ENCODE data around the gene MAP4K5. TPM values are rescaled to one million over a fixed set of nuclear protein-coding genes. Genes with fewer than 3 reads are reported as not detected.

Gene MAP4K5
- total RNA-seq, 1 experiment from 2014 or later = 33.1 TPM

GRCh38 chr14:50398189-50398580 lies 134.2 kb downstream of the MAP4K5 start:
- CTCF ChIA-PET = no interaction called here
- BruUV-seq (replicated peaks) = no TSS peak
- no peak for DNase-seq (ENCODE audit: low read depth, low spot score)
- H3K27ac ChIP-seq (ENCODE audit: low read length) = peak overlapping the region; percentile 81; the same call in 1 of the 2 replicates
- no peak for ATAC-seq
- H3K9me3 ChIP-seq (ENCODE audit: control insufficient read depth, insufficient read depth, low read depth, low read length) = no peaks in the 10 kb centered on the region
- intact Hi-C loops (cut with micrococcal nuclease; ENCODE audit: unreplicated experiment) = loop anchor here (5.0 kb wide), 1 partner anchor 134 kb away; the partner anchor contains the start of gene MAP4K5
- in situ Hi-C loops (cut with HindIII; ENCODE audit: low pct_unique_long_range_greater_than_20kb, low sequenced_read_pairs) = no loop called here
- no peak overlapping the region for H3K4me3 ChIP-seq (ENCODE audit: low read depth in 2 of 2, low read length in 2 of 2)
- no peaks in the 10 kb centered on the region for H3K36me3 ChIP-seq (ENCODE audit: control insufficient read depth, insufficient read depth, low read length)
- H3K27me3 ChIP-seq (ENCODE audit: control insufficient read depth, insufficient read depth, low read length) = no peaks in the 10 kb centered on the region
- POLR2A ChIA-PET = interaction anchor here (0.7 kb wide), 1 partner anchor 1160 kb away, joined by 3 read pairs; no protein-coding TSS in a partner anchor
- peaks cover 19% of the 10 kb centered on the region for H3K4me1 ChIP-seq (ENCODE audit: control insufficient read depth, insufficient read depth, low read length)
- TF ChIP-seq, protein P1, sequence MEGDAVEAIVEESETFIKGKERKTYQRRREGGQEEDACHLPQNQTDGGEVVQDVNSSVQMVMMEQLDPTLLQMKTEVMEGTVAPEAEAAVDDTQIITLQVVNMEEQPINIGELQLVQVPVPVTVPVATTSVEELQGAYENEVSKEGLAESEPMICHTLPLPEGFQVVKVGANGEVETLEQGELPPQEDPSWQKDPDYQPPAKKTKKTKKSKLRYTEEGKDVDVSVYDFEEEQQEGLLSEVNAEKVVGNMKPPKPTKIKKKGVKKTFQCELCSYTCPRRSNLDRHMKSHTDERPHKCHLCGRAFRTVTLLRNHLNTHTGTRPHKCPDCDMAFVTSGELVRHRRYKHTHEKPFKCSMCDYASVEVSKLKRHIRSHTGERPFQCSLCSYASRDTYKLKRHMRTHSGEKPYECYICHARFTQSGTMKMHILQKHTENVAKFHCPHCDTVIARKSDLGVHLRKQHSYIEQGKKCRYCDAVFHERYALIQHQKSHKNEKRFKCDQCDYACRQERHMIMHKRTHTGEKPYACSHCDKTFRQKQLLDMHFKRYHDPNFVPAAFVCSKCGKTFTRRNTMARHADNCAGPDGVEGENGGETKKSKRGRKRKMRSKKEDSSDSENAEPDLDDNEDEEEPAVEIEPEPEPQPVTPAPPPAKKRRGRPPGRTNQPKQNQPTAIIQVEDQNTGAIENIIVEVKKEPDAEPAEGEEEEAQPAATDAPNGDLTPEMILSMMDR (IDR thresholded peaks at IDR 0.05) = no peak

DNA sequence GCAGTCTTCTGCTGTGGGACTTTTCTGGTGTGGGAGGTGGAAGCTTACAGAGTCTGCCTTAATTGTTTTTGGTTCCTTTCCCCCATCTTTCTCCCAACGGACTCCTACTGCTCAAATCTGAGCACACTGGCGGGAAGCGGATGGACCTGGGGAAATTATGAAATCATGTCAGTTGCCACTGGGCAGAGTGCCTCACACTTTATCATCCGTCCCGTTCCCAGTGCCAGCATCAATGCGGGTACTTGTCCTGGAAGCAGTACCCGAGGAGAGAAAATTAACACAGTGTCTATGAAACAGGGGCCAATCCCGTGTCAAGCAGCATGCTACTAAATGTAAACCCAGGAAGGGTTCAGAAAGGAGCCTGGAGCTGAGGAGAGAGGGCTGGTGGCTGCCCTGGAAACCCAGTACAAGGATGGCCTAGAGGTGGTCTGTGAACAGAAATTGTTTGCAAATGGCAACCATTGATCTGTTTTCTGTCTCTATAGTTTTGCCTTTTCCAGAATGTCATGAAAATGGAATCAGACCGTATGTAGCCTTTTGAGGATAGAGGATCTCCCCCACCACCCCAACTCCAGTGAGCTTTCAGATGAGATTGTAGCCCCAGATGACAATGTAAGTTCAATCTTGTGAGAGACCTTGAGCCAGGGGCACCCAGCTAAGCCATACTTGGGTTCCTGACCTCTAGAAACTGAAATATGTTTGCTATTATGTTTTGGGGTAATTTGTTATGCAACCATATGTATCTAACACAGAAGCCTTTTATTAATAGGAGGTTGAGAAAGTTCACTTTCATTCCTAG lies 134.8 kb downstream of the MAP4K5 start:
- intact Hi-C loops (cut with micrococcal nuclease; ENCODE audit: unreplicated experiment) = loop anchor here (5.0 kb wide), 1 partner anchor 135 kb away; the partner anchor contains the start of gene MAP4K5
- H3K9me3 ChIP-seq (ENCODE audit: control insufficient read depth, insufficient read depth, low read depth, low read length) = no peaks in the 10 kb centered on the region
- H3K4me3 ChIP-seq (ENCODE audit: low read depth in 2 of 2, low read length in 2 of 2) = peak overlapping the region; percentile 68 to 93
- in situ Hi-C loops (cut with HindIII; ENCODE audit: low pct_unique_long_range_greater_than_20kb, low sequenced_read_pairs) = no loop called here
- no peaks in the 10 kb centered on the region for H3K36me3 ChIP-seq (ENCODE audit: control insufficient read depth, insufficient read depth, low read length)
- BruUV-seq (replicated peaks) = no TSS peak
- H3K4me1 ChIP-seq (ENCODE audit: control insufficient read depth, insufficient read depth, low read length) = peaks cover 19% of the 10 kb centered on the region
- POLR2A ChIA-PET = interaction anchor here (0.7 kb wide), 1 partner anchor 1160 kb away, joined by 3 read pairs; no protein-coding TSS in a partner anchor
- H3K27me3 ChIP-seq (ENCODE audit: control insufficient read depth, insufficient read depth, low read length) = no peaks in the 10 kb centered on the region
- CTCF ChIA-PET = interaction anchor here (0.6 kb wide), 1 partner anchor 1259 kb away, joined by 4 read pairs; no protein-coding TSS in a partner anchor
- ATAC-seq (peak; percentile 57), DNase-seq (ENCODE audit: low read depth, low spot score) (no peak)
- TF ChIP-seq, protein P2, sequence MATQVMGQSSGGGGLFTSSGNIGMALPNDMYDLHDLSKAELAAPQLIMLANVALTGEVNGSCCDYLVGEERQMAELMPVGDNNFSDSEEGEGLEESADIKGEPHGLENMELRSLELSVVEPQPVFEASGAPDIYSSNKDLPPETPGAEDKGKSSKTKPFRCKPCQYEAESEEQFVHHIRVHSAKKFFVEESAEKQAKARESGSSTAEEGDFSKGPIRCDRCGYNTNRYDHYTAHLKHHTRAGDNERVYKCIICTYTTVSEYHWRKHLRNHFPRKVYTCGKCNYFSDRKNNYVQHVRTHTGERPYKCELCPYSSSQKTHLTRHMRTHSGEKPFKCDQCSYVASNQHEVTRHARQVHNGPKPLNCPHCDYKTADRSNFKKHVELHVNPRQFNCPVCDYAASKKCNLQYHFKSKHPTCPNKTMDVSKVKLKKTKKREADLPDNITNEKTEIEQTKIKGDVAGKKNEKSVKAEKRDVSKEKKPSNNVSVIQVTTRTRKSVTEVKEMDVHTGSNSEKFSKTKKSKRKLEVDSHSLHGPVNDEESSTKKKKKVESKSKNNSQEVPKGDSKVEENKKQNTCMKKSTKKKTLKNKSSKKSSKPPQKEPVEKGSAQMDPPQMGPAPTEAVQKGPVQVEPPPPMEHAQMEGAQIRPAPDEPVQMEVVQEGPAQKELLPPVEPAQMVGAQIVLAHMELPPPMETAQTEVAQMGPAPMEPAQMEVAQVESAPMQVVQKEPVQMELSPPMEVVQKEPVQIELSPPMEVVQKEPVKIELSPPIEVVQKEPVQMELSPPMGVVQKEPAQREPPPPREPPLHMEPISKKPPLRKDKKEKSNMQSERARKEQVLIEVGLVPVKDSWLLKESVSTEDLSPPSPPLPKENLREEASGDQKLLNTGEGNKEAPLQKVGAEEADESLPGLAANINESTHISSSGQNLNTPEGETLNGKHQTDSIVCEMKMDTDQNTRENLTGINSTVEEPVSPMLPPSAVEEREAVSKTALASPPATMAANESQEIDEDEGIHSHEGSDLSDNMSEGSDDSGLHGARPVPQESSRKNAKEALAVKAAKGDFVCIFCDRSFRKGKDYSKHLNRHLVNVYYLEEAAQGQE (IDR thresholded peaks at IDR 0.05; ENCODE audit: insufficient read depth in 1 of 2, low read depth in 2 of 2, low read length in 1 of 2) = no peak
- TF ChIP-seq POLR2AphosphoS5 (IDR thresholded peaks at IDR 0.05; ENCODE audit: low read depth, low read length) (no peak), TCF7L2 (IDR thresholded peaks at IDR 0.05; ENCODE audit: low read depth, low read length) (no peak), SIN3A (IDR thresholded peaks at IDR 0.05; ENCODE audit: borderline replicate concordance, insufficient read depth, low read depth, low read length) (no peak)
- TF ChIP-seq, protein P1 (IDR thresholded peaks at IDR 0.05) = no peak
- peak overlapping the region; percentile 81 for H3K27ac ChIP-seq (ENCODE audit: low read length)

All from Panc1 (cell line).